NT2/D1 (cell line): ENCODE results near the gene BNC1.
A peak's percentile ranks its signal among the peaks of the same experiment; 100 is the strongest.

Source experiments
- DNase-seq: peaks from one replicate; pipeline ENCODE4 v3.0.0-alpha.2; 2011; ENCODE audit warnings: low read depth, low spot score
- H3K27me3 ChIP-seq: 2 replicates; pipeline ENCODE4 v1.6.0; 2011; ENCODE audit warnings: mild to moderate bottlenecking; ENCODE audit not compliant: insufficient read length, insufficient read depth
- H3K36me3 ChIP-seq: 2 replicates; pipeline ENCODE4 v1.6.1; 2011; ENCODE audit warnings: mild to moderate bottlenecking, low read length, mixed read lengths; ENCODE audit not compliant: insufficient read depth, insufficient read length
- H3K4me1 ChIP-seq: 2 replicates; pipeline ENCODE4 v1.5.1; 2011; ENCODE audit not compliant: insufficient read depth, insufficient read length
- H3K4me3 ChIP-seq: 2 replicates; pipeline ENCODE4 v1.5.1; 2011; ENCODE audit warnings: low read depth; ENCODE audit not compliant: insufficient read length
- H3K9ac ChIP-seq: 2 replicates; pipeline ENCODE4 v1.6.0; 2011; ENCODE audit warnings: low read depth; ENCODE audit not compliant: insufficient read length
- H3K9me3 ChIP-seq: 2 replicates; pipeline ENCODE4 v1.5.1; 2011; ENCODE audit warnings: mild to moderate bottlenecking, low read length; ENCODE audit not compliant: insufficient read depth
- SUZ12 ChIP-seq: IDR thresholded peaks from 2 replicates; pipeline ENCODE4 v1.6.1; 2011; ENCODE audit not compliant: insufficient read length, insufficient read depth; ENCODE audit errors: extremely low read depth
- YY1 ChIP-seq: IDR thresholded peaks from 2 replicates; pipeline ENCODE4 v1.6.1; 2011; ENCODE audit not compliant: insufficient read length, insufficient read depth
- ZNF274 ChIP-seq: IDR thresholded peaks from 2 replicates; pipeline ENCODE4 v1.6.1; 2011; ENCODE audit warnings: mild to moderate bottlenecking, low read depth, low read length

BNC1 gene

GRCh38 chr15:83305704-83306291 lies 21.3 kb upstream of the BNC1 start:
- H3K9me3 ChIP-seq = no peaks in the 10 kb centered on the region
- no peak for DNase-seq
- H3K9ac ChIP-seq = peak overlapping the region; percentile 46
- no peaks in the 10 kb centered on the region for H3K27me3 ChIP-seq
- peaks cover 10% of the 10 kb centered on the region for H3K4me1 ChIP-seq
- TF ChIP-seq YY1 (no peak), SUZ12 (no peak), ZNF274 (no peak)
- H3K36me3 ChIP-seq = no peaks in the 10 kb centered on the region
- H3K4me3 ChIP-seq = no peak overlapping the region

GRCh38 chr15:83304861-83305703 lies 20.6 kb upstream of the BNC1 start:
- Histone ChIP-seq H3K9me3 (no peaks in the 10 kb centered on the region), H3K27me3 (no peaks in the 10 kb centered on the region), H3K4me3 (no peak overlapping the region), H3K4me1 (peaks cover 10% of the 10 kb centered on the region), H3K9ac (no peak overlapping the region), H3K36me3 (no peaks in the 10 kb centered on the region)
- TF ChIP-seq ZNF274 = no peak
- no peak for TF ChIP-seq YY1
- TF ChIP-seq SUZ12 = no peak
- DNase-seq = no peak

- TF ChIP-seq SUZ12 (no peak), ZNF274 (no peak), YY1 (no peak)
- Histone ChIP-seq H3K36me3 (no peaks in the 10 kb centered on the region), H3K4me3 (no peak overlapping the region), H3K9me3 (no peaks in the 10 kb centered on the region), H3K9ac (no peak overlapping the region), H3K4me1 (peaks cover 10% of the 10 kb centered on the region), H3K27me3 (no peaks in the 10 kb centered on the region)
- DNase-seq = no peak
Observed at GRCh38 chr15:83303535-83303934, 19.1 kb upstream of the BNC1 start.

- Histone ChIP-seq H3K27me3 (no peaks in the 10 kb centered on the region), H3K9ac (no peak overlapping the region), H3K9me3 (no peaks in the 10 kb centered on the region), H3K4me3 (no peak overlapping the region), H3K36me3 (no peaks in the 10 kb centered on the region), H3K4me1 (peaks cover 8% of the 10 kb centered on the region)
- TF ChIP-seq SUZ12 (no peak), ZNF274 (no peak), YY1 (no peak)
- no peak for DNase-seq
Observed at GRCh38 chr15:83300826-83301225, 16.4 kb upstream of the BNC1 start.

- Histone ChIP-seq H3K9ac (no peak overlapping the region), H3K4me3 (no peak overlapping the region), H3K27me3 (no peaks in the 10 kb centered on the region), H3K4me1 (no peaks in the 10 kb centered on the region), H3K9me3 (no peaks in the 10 kb centered on the region), H3K36me3 (no peaks in the 10 kb centered on the region)
- no peak for DNase-seq
- TF ChIP-seq ZNF274 = no peak
- TF ChIP-seq SUZ12 = no peak
- TF ChIP-seq YY1 = no peak
Observed at GRCh38 chr15:83299462-83299861, 15.0 kb upstream of the BNC1 start.

- DNase-seq = no peak
Observed at GRCh38 chr15:83295417-83295816, 11.0 kb upstream of the BNC1 start.

GRCh38 chr15:83293201-83293600 lies 8.7 kb upstream of the BNC1 start:
- Histone ChIP-seq H3K9me3 (no peaks in the 10 kb centered on the region), H3K4me1 (peaks cover 6% of the 10 kb centered on the region), H3K4me3 (no peak overlapping the region), H3K27me3 (peaks cover 2% of the 10 kb centered on the region), H3K9ac (no peak overlapping the region), H3K36me3 (no peaks in the 10 kb centered on the region)
- no peak for TF ChIP-seq SUZ12
- no peak for TF ChIP-seq ZNF274
- no peak for TF ChIP-seq YY1
- no peak for DNase-seq

More at GRCh38 chr15:83295417-83295816, 11.0 kb upstream of the BNC1 start:
- H3K27me3 ChIP-seq = peaks cover 2% of the 10 kb centered on the region
- no peaks in the 10 kb centered on the region for H3K9me3 ChIP-seq
- no peak overlapping the region for H3K4me3 ChIP-seq
- no peak overlapping the region for H3K9ac ChIP-seq
- H3K36me3 ChIP-seq = no peaks in the 10 kb centered on the region
- TF ChIP-seq YY1 (no peak), SUZ12 (no peak), ZNF274 (no peak)
- no peaks in the 10 kb centered on the region for H3K4me1 ChIP-seq

- Histone ChIP-seq H3K9me3 (no peaks in the 10 kb centered on the region), H3K4me3 (no peak overlapping the region), H3K4me1 (peaks cover 6% of the 10 kb centered on the region), H3K9ac (no peak overlapping the region), H3K36me3 (no peaks in the 10 kb centered on the region), H3K27me3 (peaks cover 2% of the 10 kb centered on the region)
- no peak for DNase-seq
- TF ChIP-seq SUZ12 (no peak), YY1 (no peak), ZNF274 (no peak)
Observed at GRCh38 chr15:83292317-83292716, 7.9 kb upstream of the BNC1 start.
